B cell (primary cell): ENCODE measurements around the gene CLDN11.

Source experiments
- CTCF ChIP-seq: fragments of 200-600 bp; IDR thresholded peaks from one replicate; pipeline ENCODE4 v1.8.0; 2022; ENCODE audit warnings: antibody characterized with exemption, mild to moderate bottlenecking
- EZH2 ChIP-seq: IDR thresholded peaks from 2 replicates; pipeline ENCODE4 v1.6.1; 2012; ENCODE audit warnings: borderline replicate concordance, low read depth, mild to moderate bottlenecking, moderate library complexity, low read length; ENCODE audit not compliant: insufficient read depth, poor library complexity, severe bottlenecking

GRCh38 chr3:170483485-170484262 lies 65.0 kb downstream of the CLDN11 start:
- TF ChIP-seq CTCF = no peak
- no peak for TF ChIP-seq EZH2
